DOHH2 (cell line): ENCODE data around the gene TXNDC11.

Experiments
- EZH2phosphoT487 ChIP-seq: fragments of 200-600 bp; sonication (generic); IDR thresholded peaks from 2 replicates; pipeline ENCODE4 v1.6.1; 2017; ENCODE audit warnings: borderline replicate concordance, mild to moderate bottlenecking, antibody characterized with exemption, low read length, moderate library complexity, mixed read lengths
- TF ChIP-seq, protein P1 (sequence below): fragments of 200-600 bp; sonication (generic); IDR thresholded peaks from one replicate; pipeline ENCODE4 v1.5.1; 2014; ENCODE audit warnings: antibody characterized with exemption, mild to moderate bottlenecking, low read depth, low read length; ENCODE audit not compliant: poor library complexity, severe bottlenecking

- TF ChIP-seq, protein P1, sequence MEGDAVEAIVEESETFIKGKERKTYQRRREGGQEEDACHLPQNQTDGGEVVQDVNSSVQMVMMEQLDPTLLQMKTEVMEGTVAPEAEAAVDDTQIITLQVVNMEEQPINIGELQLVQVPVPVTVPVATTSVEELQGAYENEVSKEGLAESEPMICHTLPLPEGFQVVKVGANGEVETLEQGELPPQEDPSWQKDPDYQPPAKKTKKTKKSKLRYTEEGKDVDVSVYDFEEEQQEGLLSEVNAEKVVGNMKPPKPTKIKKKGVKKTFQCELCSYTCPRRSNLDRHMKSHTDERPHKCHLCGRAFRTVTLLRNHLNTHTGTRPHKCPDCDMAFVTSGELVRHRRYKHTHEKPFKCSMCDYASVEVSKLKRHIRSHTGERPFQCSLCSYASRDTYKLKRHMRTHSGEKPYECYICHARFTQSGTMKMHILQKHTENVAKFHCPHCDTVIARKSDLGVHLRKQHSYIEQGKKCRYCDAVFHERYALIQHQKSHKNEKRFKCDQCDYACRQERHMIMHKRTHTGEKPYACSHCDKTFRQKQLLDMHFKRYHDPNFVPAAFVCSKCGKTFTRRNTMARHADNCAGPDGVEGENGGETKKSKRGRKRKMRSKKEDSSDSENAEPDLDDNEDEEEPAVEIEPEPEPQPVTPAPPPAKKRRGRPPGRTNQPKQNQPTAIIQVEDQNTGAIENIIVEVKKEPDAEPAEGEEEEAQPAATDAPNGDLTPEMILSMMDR: no peak
- no peak for TF ChIP-seq EZH2phosphoT487
Measured at GRCh38 chr16:11674818-11675560, 67.7 kb downstream of the TXNDC11 start.
